Mesenchymal stem cell (in vitro differentiated cells and primary cell): ENCODE measurements around the gene MLEC.

ENCODE experiments used
- DNase-seq: peaks from one replicate; pipeline ENCODE4 v3.0.0-alpha.2; 2013
- H2AFZ ChIP-seq: one replicate; pipeline ENCODE4 v1.6.1; 2013; ENCODE audit warnings: low read depth, mild to moderate bottlenecking, control low read depth, inconsistent platforms, low read length, moderate library complexity
- H2AK5ac ChIP-seq: 2 replicates; pipeline ENCODE4 v1.6.1; 2013; ENCODE audit warnings: low read length, moderate library complexity, mild to moderate bottlenecking, inconsistent platforms; ENCODE audit not compliant: severe bottlenecking
- H2BK120ac ChIP-seq: one replicate; pipeline ENCODE4 v1.6.1; 2013; ENCODE audit warnings: low read depth, mild to moderate bottlenecking, inconsistent platforms, low read length, moderate library complexity
- H2BK12ac ChIP-seq, 2 experiments: one replicate each; pipeline ENCODE4 v1.6.1; 2013; ENCODE audit warnings: inconsistent platforms in 2 of 2, low read length in 2 of 2, mild to moderate bottlenecking in 2 of 2, moderate library complexity in 2 of 2, control low read depth in 1 of 2
- H2BK15ac ChIP-seq: one replicate; pipeline ENCODE4 v1.6.1; 2013; ENCODE audit warnings: mild to moderate bottlenecking, low read depth, inconsistent platforms; ENCODE audit not compliant: poor library complexity, severe bottlenecking
- H2BK5ac ChIP-seq: 2 replicates; pipeline ENCODE4 v1.6.1; 2013; ENCODE audit warnings: low read depth, mild to moderate bottlenecking, low read length, control low read depth, inconsistent platforms; ENCODE audit not compliant: poor library complexity, severe bottlenecking
- H3K14ac ChIP-seq, 2 experiments: one replicate each; pipeline ENCODE4 v1.6.1; 2013; ENCODE audit warnings: inconsistent platforms in 2 of 2, low read length in 2 of 2, control low read depth in 1 of 2, mild to moderate bottlenecking in 1 of 2, moderate library complexity in 1 of 2
- H3K18ac ChIP-seq, 2 experiments: one replicate each; pipeline ENCODE4 v1.6.1; 2013; ENCODE audit warnings: inconsistent platforms in 2 of 2, low read length in 2 of 2, control low read depth in 1 of 2, low read depth in 1 of 2, mild to moderate bottlenecking in 1 of 2
- H3K23ac ChIP-seq, 2 experiments: one replicate each; pipeline ENCODE4 v1.6.1; 2013; ENCODE audit warnings: inconsistent platforms in 2 of 2, low read length in 2 of 2, mild to moderate bottlenecking in 2 of 2, moderate library complexity in 2 of 2, control low read depth in 1 of 2
- H3K27ac ChIP-seq: 2 replicates; pipeline ENCODE4 v1.5.1; 2013; ENCODE audit warnings: mild to moderate bottlenecking, moderate library complexity, low read length, control low read depth, inconsistent platforms; ENCODE audit not compliant: poor library complexity, severe bottlenecking
- H3K27me3 ChIP-seq, 2 experiments: 2 replicates each; pipeline versions ENCODE4 v1.6.1 to v1.7.0; 2013; ENCODE audit warnings: low read length in 2 of 2, mild to moderate bottlenecking in 2 of 2, moderate library complexity in 2 of 2, control low read depth in 1 of 2, inconsistent platforms in 1 of 2; ENCODE audit not compliant: control insufficient read depth in 1 of 2, insufficient read depth in 1 of 2
- H3K36me3 ChIP-seq, 2 experiments: 2 replicates each; pipeline versions ENCODE4 v1.6.1 to v1.7.0; 2013; ENCODE audit warnings: low read length in 2 of 2, control low read depth in 1 of 2, inconsistent platforms in 1 of 2, low read depth in 1 of 2, mild to moderate bottlenecking in 1 of 2; ENCODE audit not compliant: insufficient read depth in 2 of 2, control insufficient read depth in 1 of 2
- H3K4ac ChIP-seq, 2 experiments: one replicate each; pipeline ENCODE4 v1.6.1; 2013; ENCODE audit warnings: inconsistent platforms in 2 of 2, low read length in 2 of 2, mild to moderate bottlenecking in 2 of 2, moderate library complexity in 2 of 2, control low read depth in 1 of 2, low read depth in 1 of 2
- H3K4me1 ChIP-seq: 2 replicates; pipeline ENCODE4 v1.6.1; 2013; ENCODE audit warnings: low read depth, low read length, control low read depth; ENCODE audit not compliant: control insufficient read depth, insufficient read depth
- H3K4me2 ChIP-seq: 2 replicates; pipeline ENCODE4 v1.6.1; 2013; ENCODE audit warnings: low read length, mild to moderate bottlenecking, inconsistent platforms; ENCODE audit not compliant: poor library complexity, severe bottlenecking
- H3K4me3 ChIP-seq, 2 experiments: 2 replicates each; pipeline versions ENCODE4 v1.5.1 to v1.7.0; 2013; ENCODE audit warnings: low read length in 2 of 2, mild to moderate bottlenecking in 2 of 2, control low read depth in 1 of 2, low read depth in 1 of 2; ENCODE audit not compliant: insufficient read depth in 1 of 2
- H3K79me1 ChIP-seq: replicated peaks from 2 replicates; pipeline ENCODE4 v1.6.1; 2013; ENCODE audit warnings: mild to moderate bottlenecking, control low read depth, low read length, inconsistent platforms; ENCODE audit not compliant: poor library complexity, severe bottlenecking
- H3K9ac ChIP-seq: 2 replicates; pipeline ENCODE4 v1.7.0; 2013; ENCODE audit warnings: mild to moderate bottlenecking, low read length, moderate library complexity
- H3K9me3 ChIP-seq: 2 replicates; pipeline ENCODE4 v1.7.0; 2013; ENCODE audit warnings: mild to moderate bottlenecking, low read length; ENCODE audit not compliant: control insufficient read depth
- H4K8ac ChIP-seq: one replicate; pipeline ENCODE4 v1.6.1; 2013; ENCODE audit warnings: inconsistent platforms, mild to moderate bottlenecking, low read length, moderate library complexity
- H4K91ac ChIP-seq: one replicate; pipeline ENCODE4 v1.6.1; 2013; ENCODE audit warnings: mild to moderate bottlenecking, low read length, inconsistent platforms
- WGBS: methylation state at CpG from one replicate; pipeline ENCODE4 v1.1.7; 2013; ENCODE audit warnings: mixed read lengths; 5-methylcytosine and 5-hydroxymethylcytosine counted together

Gene MLEC

GRCh38 chr12:120725151-120725658, 38.3 kb downstream of the MLEC start:
- WGBS: 24% methylated on average over 14 of the region's 14 CpGs
- no peak overlapping the region for H3K27ac ChIP-seq
- H3K27me3 ChIP-seq: no peaks in the 10 kb centered on the region

GRCh38 chr12:120725659-120726509, 38.9 kb downstream of the MLEC start, which contains the start of gene ACADS:
Gene ACADS, plus strand, starts transcription at chr12:120725826. Its CDS starts 60 bp downstream, at chr12:120725886.
- peak within 1 kb of the TSS; percentile 67 to 85 for H3K18ac ChIP-seq
- no peak within 1 kb of the TSS for H3K27ac ChIP-seq
- H2BK120ac ChIP-seq: no peak within 1 kb of the TSS
- no peak within 1 kb of the TSS for H2BK15ac ChIP-seq
- H2AFZ ChIP-seq: peak within 1 kb of the TSS; percentile 89
- peak within 1 kb of the TSS; percentile 40 to 53 for H3K4ac ChIP-seq
- peak within 1 kb of the TSS; percentile 88 for H4K8ac ChIP-seq
- peaks cover 10% of the 10 kb centered on the region for H3K4me1 ChIP-seq
- no peaks in the 10 kb centered on the region for H3K27me3 ChIP-seq
- H3K4me2 ChIP-seq: peak within 1 kb of the TSS; percentile 89
- peak within 1 kb of the TSS; percentile 73 to 82 for H3K4me3 ChIP-seq
- no peak within 1 kb of the TSS for H3K23ac ChIP-seq
- H3K9ac ChIP-seq: peak within 1 kb of the TSS; percentile 86
- peak; percentile 84 for DNase-seq
- H2AK5ac ChIP-seq: no peak within 1 kb of the TSS
- H2BK5ac ChIP-seq: no peak within 1 kb of the TSS
- H2BK12ac ChIP-seq: no peak within 1 kb of the TSS
- H3K79me1 ChIP-seq: peaks cover 11% of the 10 kb centered on the region
- no peaks in the 10 kb centered on the region for H3K9me3 ChIP-seq
- 11% methylated on average over 66 of the region's 66 CpGs for WGBS
- H4K91ac ChIP-seq: peak within 1 kb of the TSS; percentile 31
- no peak within 1 kb of the TSS for H3K14ac ChIP-seq
- peaks cover 27 to 54% of the 10 kb centered on the region in 2 experiments for H3K36me3 ChIP-seq

More at GRCh38 chr12:120725151-120725658, 38.3 kb downstream of the MLEC start:
- Histone ChIP-seq H3K79me1 (peaks cover 14% of the 10 kb centered on the region), H2AK5ac (no peak overlapping the region), H3K9ac (peak overlapping the region; percentile 86), H3K36me3 (peaks cover 31 to 50% of the 10 kb centered on the region in 2 experiments), H3K4me1 (peaks cover 14% of the 10 kb centered on the region), H3K4me3 (peak overlapping the region; percentile 73 to 82), H2BK120ac (no peak overlapping the region), H2BK12ac (no peak overlapping the region), H3K9me3 (no peaks in the 10 kb centered on the region), H4K91ac (no peak overlapping the region), H2BK15ac (no peak overlapping the region), H2AFZ (peak overlapping the region; percentile 32), H3K14ac (no peak overlapping the region), H3K4ac (peak overlapping the region in 1 of 2 experiments; percentile 53), H3K18ac (peak overlapping the region in 1 of 2 experiments; percentile 73), H4K8ac (peak overlapping the region; percentile 27), H3K23ac (no peak overlapping the region), H3K4me2 (peak overlapping the region; percentile 89), H2BK5ac (no peak overlapping the region)
- no peak for DNase-seq

- no peak overlapping the region for H2BK5ac ChIP-seq
- H2BK12ac ChIP-seq: no peak overlapping the region
- no peak for DNase-seq
Observed at GRCh38 chr12:120726510-120726793, 39.5 kb downstream of the MLEC start.

GRCh38 chr12:120726961-120727360, 40.0 kb downstream of the MLEC start:
- no peak overlapping the region for H3K9ac ChIP-seq
- H3K4me2 ChIP-seq: no peak overlapping the region
- no peak overlapping the region for H2AFZ ChIP-seq
- no peak overlapping the region for H2AK5ac ChIP-seq
- no peak overlapping the region for H4K91ac ChIP-seq
- H3K36me3 ChIP-seq: peaks cover 18 to 45% of the 10 kb centered on the region in 2 experiments
- H3K14ac ChIP-seq: no peak overlapping the region
- no peak overlapping the region for H2BK15ac ChIP-seq
- no peak overlapping the region for H3K4ac ChIP-seq
- H3K9me3 ChIP-seq: no peaks in the 10 kb centered on the region
- H3K4me3 ChIP-seq: no peak overlapping the region
- no peaks in the 10 kb centered on the region for H3K27me3 ChIP-seq
- H3K4me1 ChIP-seq: peaks cover 10% of the 10 kb centered on the region
- peaks cover 3% of the 10 kb centered on the region for H3K79me1 ChIP-seq
- no peak overlapping the region for H2BK120ac ChIP-seq
- no peak overlapping the region for H2BK5ac ChIP-seq
- H3K23ac ChIP-seq: no peak overlapping the region
- WGBS: 96% methylated on average over 9 of the region's 9 CpGs
- no peak overlapping the region for H4K8ac ChIP-seq
- no peak overlapping the region for H2BK12ac ChIP-seq
- no peak for DNase-seq
- H3K18ac ChIP-seq: no peak overlapping the region
- no peak overlapping the region for H3K27ac ChIP-seq

More at GRCh38 chr12:120726510-120726793, 39.5 kb downstream of the MLEC start:
- no peak overlapping the region for H4K8ac ChIP-seq
- no peak overlapping the region for H2BK15ac ChIP-seq
- no peak overlapping the region for H3K27ac ChIP-seq
- peaks cover 10% of the 10 kb centered on the region for H3K4me1 ChIP-seq
- H3K36me3 ChIP-seq: peaks cover 23 to 50% of the 10 kb centered on the region in 2 experiments
- no peak overlapping the region for H2AK5ac ChIP-seq
- no peak overlapping the region for H2BK120ac ChIP-seq
- H2AFZ ChIP-seq: no peak overlapping the region
- no peak overlapping the region for H3K23ac ChIP-seq
- H3K4me3 ChIP-seq: peak overlapping the region in 1 of 2 experiments; percentile 82
- no peak overlapping the region for H4K91ac ChIP-seq
- H3K18ac ChIP-seq: no peak overlapping the region
- H3K4me2 ChIP-seq: no peak overlapping the region
- no peaks in the 10 kb centered on the region for H3K9me3 ChIP-seq
- H3K14ac ChIP-seq: no peak overlapping the region
- peak overlapping the region; percentile 86 for H3K9ac ChIP-seq
- peaks cover 7% of the 10 kb centered on the region for H3K79me1 ChIP-seq
- no peaks in the 10 kb centered on the region for H3K27me3 ChIP-seq
- no peak overlapping the region for H3K4ac ChIP-seq
- WGBS: 93% methylated on average over 9 of the region's 9 CpGs
